Epithelial cell of prostate (primary cell): ENCODE measurements around the gene UBAP2.
A peak's percentile ranks its signal among the peaks of the same experiment; 100 is the strongest.
"Not testable (repeated sequence)": the region's sequence is repeated elsewhere in the genome, so short reads cannot be mapped to it uniquely, and the experiment has no call there.

Experiments used
- DNase-seq: peaks from one replicate; pipeline ENCODE4 v3.0.0-alpha.2; 2011; ENCODE audit warnings: low read depth, low spot score
- H3K27ac ChIP-seq: fragments of 450-650 bp; 2 replicates; pipeline ENCODE4 v1.5.1; 2017; ENCODE audit warnings: mild to moderate bottlenecking

UBAP2 gene

DNA sequence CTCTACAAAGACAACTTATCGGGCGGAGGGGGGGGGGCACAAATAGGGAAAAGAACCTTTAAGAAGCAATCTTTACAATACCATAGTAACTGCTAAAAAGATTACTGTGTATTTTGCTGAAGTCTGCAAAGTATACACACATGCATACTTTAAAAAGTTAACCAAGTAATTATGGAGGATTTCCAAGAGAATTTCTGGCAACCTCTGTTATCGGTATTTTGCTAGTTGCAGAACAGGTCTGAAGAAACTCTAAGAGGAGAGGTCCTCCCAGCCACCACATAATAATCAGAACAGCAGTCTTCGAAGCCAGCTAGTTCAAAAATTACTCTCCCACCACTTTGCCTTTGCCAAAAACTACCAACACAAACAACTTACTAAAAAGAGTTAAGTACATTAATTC, 56.1 kb downstream of the UBAP2 start:
- H3K27ac ChIP-seq: no peak overlapping the region
- DNase-seq: no peak

DNA sequence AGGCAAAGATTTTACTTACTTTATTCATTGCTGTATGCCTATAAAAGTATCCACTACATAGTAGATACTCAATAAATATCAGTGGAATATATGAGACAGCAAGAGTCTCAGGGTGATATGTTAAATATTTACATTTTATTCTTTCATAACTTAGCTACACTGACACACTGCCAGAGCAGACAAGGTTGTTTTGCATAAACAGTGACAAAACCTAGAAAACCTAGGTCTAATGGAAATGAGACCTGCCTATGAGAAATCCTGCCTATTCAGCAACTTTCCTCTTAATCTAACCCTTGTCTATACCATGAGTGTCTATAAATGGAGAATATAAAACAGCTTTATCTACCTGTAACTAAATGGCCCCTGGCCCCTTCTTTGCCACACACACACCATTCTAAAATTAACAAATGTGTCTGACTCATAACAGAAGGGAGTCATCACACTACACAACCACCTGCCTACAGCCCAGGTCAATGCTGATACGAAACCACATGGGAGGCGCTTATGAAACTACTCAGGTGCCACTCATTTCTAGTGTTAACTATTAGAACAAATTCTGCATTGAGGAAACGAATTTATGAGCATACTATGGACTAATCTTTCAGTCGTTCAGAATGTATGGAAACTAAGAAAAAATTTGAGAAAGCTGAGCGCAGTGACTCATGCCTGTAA, 60.3 kb downstream of the UBAP2 start:
- H3K27ac ChIP-seq: no peak overlapping the region
- DNase-seq: peak; percentile 10

DNA sequence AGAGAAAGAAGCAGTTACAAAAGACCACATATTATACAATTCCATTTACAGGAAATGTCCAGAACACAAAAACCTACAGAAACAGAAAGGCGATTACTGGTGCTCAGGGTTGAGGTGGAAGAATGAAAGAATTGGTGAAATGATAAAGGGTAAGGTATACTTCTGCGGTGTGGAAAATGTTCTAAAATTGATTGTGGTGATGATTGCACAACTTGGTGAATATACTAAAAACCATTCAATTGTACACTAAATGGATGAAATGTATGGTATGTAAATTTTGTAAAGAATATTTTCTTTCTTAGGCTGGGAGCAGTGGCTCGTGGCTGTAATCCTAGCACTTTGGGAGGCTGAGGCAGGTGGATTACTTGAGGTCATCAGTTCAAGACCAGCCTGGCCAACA, 72.3 kb downstream of the UBAP2 start:
- no peak overlapping the region for H3K27ac ChIP-seq

DNA sequence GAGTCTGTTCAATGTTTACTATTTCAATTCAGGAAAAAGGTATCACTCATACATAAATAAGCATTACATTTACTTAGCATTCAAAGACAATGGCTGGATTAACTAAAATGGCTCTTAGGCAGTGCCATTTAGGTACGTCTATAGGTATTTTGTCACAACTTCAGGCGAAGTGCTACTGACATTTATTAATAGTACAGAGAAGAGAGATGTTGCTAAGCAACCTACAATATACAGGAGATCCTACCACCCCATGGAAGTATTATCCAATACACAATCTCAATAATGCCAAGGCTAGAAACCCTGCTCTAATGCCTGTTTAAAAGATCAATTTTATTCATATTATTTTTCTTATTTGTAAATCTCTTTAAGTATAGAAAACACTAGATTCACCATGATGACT, 76.0 kb downstream of the UBAP2 start:
- no peak for DNase-seq
- H3K27ac ChIP-seq: no peak overlapping the region

More for the DNA sequence above, 72.3 kb downstream of the UBAP2 start:
- DNase-seq: no peak

DNA sequence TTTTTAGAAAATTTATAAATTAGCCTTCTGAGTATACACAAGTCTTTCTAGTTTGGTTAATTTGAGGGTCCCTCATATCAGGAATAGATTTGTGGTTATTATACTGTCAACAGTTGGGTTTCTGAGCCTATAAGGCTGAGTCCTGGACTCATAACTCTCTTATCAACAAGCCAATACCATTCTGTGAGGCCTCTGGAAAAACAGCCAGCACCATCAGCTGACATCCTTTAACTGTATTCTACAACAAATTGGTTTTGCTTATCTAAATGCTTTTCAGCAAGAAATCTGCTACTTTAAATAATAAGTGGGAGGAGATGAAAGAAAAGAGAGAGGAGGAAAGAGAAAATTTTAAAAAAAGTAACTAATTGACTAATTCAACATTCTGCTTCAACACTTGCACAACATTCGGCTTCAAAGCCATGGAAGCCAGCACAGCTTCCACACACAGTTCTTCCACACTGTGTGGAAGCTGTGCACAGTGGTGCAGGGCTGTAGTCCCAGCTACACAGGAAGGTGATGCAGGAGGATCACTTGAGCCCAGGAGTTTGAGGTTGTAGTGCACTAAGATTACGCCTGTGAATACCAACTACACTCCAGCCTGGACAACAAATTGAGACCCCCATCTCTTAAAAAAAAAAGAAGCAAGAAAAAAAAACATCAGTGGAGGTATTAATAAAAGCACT, 84.5 kb downstream of the UBAP2 start:
- DNase-seq: no peak
- no peak overlapping the region for H3K27ac ChIP-seq

DNA sequence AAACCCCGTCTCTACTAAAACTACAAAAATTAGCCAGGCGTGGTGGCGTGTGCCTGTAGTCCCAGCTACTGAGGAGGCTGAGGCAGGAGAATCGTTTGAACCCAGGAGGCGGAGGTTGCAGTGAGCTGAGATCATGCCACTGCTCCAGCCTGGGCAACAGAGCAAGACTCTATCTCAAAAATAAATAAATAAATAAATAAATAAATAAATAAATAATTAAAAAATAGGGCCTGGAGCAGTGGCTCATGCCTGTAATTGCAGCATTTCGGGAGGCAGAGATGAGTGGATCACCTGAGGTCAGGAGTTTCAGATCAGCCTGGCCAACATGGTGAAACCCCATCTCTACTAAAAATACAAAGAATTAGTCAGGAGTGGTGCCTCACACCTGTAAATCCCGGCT, 86.2 kb downstream of the UBAP2 start:
- DNase-seq, H3K27ac ChIP-seq: not testable (repeated sequence)

DNA sequence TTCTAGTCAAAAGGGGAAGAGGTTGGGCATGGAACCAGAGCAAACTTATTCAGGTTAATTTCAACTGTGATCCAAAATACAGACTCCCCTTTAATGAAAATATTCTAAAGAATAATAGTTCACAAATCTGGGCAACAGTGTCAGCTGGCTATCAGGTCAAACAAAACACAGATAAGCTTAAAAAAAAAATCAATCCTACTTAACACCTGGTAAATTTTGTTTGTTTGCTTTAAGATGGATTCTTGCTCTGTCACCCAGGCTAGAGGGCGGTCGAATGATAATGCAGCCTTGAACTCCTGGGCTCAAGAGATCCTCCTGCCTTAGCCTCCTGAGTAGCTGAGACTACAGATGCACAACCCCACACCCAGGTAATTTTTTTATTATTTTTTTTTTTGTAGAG, 89.0 kb downstream of the UBAP2 start:
- DNase-seq: no peak
- H3K27ac ChIP-seq: no peak overlapping the region

DNA sequence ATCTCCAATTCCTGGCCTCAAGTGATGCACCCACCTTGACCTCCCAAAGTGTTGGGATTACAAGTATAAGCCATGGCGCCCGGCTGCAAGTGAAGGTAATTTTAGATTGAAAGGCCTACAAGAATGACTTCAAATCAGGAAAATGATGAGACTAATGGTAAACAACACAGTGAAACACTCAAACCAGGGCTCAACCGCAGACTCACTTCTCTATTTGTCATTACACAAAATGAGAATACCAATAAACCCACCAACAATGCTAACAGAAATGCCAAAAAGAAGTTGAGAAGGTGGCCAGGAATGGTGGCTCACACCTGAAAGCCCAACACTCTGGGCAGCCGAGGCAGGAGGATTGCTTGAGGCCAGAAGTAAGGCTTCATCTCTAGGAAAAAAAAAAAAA, 92.1 kb downstream of the UBAP2 start:
- DNase-seq: no peak
- no peak overlapping the region for H3K27ac ChIP-seq

DNA sequence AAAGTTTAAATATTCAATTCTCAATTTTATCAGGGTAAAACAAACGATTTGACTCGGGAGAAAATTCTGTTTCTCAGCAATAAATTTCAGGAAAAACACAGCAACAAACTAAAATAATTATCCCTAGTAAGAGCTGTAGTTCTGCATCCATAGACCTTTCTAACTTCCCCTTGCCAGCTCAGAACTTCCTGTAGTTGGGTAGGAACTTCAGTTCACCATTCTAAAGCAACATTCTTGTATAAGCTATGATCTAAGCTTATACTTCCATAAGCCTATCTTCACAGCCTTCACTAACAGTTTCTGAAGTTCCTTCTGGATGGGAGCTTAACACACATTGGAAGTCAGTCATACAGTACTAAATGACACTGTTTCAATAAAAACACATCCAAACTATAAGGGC, 96.6 kb downstream of the UBAP2 start:
- no peak overlapping the region for H3K27ac ChIP-seq
- no peak for DNase-seq

DNA sequence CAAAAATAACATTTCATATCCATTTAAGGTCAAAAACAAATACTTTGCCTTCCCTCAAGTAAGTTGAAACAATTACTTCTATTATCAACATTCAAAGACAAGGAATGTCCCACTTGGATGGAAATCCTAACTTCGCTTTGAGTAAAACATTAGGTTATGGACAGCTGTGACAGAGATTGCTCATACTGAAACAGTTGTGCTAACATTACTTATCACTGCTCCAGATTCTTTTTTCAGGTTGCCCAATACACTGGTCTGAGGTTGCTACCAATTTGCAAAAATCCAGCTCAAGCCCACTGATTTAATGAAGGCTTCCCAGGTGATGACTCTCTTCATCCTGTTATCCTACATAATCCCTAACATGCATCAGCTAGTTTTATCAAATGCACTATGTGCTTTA, 98.3 kb downstream of the UBAP2 start:
- DNase-seq: no peak
- H3K27ac ChIP-seq: no peak overlapping the region

DNA sequence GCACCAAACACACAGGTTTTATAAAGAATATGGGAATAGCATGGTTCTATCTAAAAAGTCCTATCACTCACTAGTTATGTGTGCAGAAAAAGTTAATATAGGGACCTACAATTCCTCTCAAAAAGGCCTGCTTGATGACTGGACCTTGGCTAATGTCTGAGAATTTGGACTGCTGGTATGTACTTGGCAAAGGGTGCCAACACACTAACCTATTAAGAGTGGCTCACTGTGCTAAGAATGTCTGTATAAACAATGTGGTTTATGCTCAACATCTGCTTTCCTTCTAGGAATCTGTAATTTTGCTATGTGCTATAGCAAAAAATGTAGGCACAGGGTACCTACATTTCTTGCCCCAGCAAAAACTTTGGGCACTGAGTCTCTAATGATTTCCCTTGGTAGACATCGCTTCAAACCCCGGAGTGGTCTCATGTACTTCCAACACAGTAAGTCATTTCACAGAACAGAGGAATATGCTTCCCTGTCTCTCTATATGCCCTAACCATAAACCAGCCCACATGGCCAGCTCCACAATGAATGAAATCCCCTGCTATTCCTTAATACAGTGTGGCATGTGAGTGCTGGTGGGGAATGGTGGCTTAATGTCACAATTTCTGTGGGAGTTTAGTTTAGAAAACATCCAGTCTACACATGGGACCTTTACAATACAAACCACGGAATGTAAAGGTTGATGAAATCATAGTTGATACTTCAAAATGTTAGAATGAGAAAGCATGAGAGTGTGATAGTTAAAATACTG, 101.7 kb downstream of the UBAP2 start:
- DNase-seq: peak; percentile 72
- peak overlapping the region; percentile 81 for H3K27ac ChIP-seq

DNA sequence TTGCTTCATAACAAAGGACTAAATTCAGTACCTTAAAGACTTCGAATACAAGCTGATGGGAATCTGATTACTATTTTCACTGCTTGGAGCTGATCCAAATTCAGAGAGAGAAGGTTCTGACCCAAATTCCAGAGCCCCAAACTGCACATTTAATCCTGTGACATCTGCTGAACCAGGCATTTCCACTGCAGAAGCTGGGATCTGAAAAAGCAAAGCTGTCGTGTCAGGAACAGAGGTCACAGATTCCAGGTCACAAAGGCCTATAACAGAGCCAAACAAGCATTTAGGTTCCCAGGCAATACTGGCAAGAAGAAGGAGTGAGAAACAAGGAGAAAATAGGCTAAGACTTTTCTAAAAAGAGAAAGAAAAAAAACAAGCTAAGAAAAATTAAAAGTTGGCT, 105.3 kb downstream of the UBAP2 start:
- H3K27ac ChIP-seq: peak overlapping the region; percentile 18
- DNase-seq: no peak

DNA sequence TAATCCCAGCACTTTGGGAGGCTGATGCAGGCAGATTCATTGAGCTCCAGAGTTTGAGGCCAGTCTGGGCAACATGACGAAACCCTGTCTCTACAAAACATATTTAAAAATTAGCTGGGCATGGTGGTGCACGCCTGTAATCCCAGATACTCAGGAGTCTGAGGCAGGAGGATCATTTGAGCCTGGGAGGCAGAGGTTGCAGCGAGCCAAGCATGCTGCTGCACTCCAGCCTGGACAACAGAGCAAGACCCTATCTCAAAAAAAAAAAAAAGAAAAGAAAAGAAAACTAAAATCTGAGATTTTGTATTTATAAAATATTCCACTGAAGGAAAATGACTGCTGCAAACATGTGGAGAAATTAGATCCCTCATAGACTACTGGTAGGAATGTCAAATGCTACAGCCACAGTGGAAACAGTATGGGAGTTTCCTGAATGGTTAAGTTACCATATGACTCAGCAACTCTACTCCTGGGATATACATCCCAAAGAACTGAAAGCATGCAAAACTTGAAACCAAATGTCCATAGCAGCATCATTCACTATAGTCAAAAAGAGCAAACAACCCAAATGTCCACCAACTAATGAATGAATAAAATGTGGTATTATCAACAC, 106.1 kb downstream of the UBAP2 start:
- no peak for DNase-seq
- H3K27ac ChIP-seq: peak overlapping the region; percentile 18

DNA sequence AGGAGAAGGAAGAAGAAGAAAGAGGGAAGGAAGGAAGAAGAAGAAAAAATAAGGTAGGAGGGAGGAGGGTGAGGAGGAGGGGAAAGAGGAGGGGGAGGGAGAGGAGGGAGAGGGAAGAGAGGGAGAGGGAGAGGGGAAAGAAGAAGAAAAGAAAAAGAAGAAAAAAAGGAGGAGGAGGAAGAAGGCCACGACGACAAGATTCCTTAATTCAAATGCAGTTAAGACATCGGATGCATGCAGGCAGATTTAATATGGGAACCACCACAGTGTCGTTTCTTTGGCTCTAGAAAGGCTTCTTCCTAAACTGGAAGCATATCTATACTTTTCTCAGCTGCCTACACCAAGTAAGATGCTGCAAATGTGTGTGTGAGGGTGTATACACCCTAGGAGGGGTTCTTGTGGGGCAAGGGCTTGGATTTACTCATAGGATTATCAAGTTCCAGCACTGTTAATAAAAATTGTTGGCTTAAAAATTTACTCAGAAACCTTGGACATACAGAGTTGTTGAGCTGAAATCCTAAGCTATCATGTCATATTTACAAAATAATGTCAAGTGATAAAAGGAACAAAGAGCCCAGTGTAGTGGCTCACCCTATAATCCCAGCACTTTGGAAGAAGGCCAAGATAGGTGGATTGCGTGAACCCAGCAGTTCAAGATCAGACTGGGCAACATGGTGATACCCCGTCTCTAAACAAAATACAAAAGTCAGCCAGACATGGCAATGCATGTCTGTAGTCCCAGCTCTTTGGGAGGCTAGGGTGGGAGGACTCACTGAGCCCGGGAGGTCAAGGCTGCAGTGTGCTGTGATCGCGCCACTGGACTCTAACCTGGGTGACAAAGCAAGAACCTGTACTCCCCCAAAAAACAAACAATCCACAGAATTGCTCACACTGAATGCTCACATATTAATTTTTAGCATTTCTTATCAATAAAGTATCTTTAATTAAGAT, 108.5 kb downstream of the UBAP2 start:
- H3K27ac ChIP-seq: peak overlapping the region; percentile 16
- no peak for DNase-seq

DNA sequence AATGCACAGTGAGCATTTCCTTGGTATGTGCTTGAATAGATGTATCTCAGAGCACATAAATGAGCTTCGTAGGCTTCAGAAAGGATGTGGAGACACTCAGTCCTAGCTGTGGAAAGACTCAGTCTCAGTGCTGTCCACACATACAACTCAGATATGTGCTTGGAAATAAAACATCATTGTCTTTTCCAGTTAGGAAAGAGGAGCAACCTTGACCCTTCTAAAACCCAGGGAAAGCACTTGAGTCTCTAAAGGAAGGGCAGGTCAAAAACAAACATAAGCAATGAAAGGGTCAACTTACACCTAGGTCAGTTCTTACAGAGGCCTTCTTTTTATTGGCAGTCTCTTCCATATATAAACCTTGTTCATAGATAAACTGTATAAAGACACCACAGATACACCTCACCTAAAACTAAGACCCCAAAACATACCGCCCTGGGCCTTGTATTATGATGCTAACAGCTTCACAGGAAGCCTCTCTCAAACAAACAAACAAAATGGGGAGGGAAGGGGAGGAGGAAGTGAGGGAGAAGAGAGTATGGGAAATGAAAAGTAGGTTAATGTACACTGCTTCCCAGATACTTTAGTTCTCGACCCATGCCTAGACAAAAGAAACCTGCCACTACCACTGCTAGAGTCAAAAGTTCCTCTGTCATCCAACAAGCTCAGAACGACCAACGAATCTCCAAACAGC, 114.4 kb downstream of the UBAP2 start:
- H3K27ac ChIP-seq: no peak overlapping the region
- DNase-seq: no peak

DNA sequence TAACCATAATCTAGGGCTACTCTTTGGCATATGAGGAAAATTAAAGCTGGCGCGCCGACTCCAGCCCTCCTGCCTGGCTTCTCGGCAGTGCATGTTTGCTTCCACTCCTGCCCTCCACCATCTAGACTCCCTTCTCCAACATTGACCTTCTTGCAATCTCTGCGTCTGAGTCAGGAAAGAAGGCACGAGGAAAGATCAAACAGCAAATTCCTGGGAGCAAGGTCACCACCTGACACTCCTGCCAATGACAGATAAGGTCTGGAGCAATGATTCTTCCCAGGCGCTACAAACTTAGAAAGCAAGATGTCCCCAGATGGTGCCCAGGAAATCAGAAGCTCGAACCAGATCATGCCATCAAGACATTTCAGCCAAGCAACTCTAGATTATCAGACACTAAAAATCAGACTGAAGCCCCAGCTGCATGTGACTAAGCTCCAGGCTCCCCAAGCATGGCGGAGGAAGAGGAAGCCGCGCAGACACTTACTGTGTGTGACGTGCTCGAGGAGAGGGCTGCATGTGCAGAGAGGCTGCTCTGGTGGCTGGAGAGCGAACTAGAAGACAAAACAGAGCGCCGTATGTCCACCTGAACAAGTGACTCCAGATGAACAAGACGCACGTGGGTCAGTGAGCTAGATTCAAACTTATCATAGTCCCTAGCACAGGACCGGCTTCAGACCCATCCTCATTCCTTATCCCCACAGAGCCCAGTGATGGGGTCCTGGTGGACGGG, 116.4 kb downstream of the UBAP2 start:
- H3K27ac ChIP-seq: no peak overlapping the region
- DNase-seq: no peak

DNA sequence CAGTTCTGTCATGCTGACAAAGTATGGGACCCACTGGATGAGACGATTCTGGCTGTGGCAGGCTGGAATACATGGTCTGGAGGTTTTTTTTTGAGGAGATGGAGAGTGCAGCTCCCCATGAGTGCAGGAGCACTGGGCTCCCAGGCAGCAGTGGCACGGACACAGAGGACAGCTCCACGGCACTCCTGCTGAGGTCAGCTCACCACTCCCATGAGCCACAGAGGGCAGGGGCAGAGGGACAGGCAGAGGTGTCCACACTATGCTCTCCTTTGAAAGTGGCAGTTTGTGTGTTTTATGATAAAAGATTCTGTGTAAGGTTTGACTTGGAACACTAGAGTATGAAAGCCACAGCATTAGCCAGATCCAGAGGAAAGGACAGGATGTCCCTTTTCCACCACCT, 117.4 kb downstream of the UBAP2 start:
- no peak overlapping the region for H3K27ac ChIP-seq
- no peak for DNase-seq

DNA sequence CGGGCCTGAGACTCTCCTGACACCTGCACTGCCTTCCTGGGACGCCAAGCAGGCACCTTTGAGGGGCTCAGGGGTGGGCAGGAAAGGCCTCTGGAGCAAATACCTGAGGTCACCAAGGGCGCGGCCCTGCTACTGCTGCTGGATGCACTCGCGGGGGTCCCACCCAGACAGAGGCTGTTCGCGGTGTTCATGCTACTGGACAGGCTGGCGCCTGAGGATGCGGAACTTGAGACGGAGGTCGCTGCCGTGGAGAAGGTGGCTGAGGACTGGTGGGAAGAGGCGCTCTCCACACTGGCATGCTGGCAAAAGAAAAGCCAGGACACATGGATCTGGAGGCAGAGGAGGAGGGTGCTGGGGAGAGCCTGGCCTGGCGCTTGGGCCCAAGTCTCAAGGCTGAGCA, 121.0 kb downstream of the UBAP2 start:
- no peak for DNase-seq
- H3K27ac ChIP-seq: no peak overlapping the region
